GM18858 (cell line): ENCODE data around the gene PPP1R12A.
"Not testable (repeated sequence)": the region's sequence is repeated elsewhere in the genome, so short reads cannot be mapped to it uniquely, and the experiment has no call there.

Experiments
- ATAC-seq: cut with Tn5 transposase; IDR thresholded peaks from one replicate; pipeline ENCODE4 v1.9.1; 2021; ENCODE audit not compliant: unreplicated experiment

PPP1R12A gene

DNA sequence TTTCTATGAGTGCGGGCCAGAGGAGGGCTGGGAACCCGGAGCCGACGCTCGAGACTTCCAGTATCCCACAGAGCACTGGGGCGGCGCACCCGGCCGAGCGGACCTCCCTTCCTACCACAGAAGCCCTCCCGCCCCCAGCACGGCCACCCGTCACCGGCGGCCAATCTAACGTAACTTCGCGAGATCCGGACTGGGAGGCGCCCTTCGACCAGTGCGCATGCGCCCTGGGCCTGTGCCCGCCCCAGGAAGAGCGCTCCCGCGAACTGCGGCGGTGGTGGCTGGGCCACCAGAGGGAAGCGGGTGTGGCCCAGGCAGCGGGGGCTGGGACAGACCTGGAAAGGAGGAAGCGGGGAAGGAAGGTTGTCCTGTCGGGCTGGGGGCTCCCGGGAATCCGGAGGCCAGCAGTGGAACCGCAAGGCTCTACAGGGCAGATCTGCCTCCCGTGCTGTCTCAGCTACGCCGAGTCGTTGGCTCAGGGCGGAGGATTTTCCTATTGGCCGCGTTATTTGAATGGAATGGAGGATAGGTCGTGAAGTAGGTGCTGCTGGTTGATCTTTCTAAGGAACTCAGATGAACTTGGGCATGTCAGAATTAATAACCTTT lies at the start of gene PPP1R12A:
Gene PPP1R12A (minus strand): TSS at position 77 of the 603 bp plus-strand sequence. CDS start 166 bp downstream, outside the sequence.
- peak; percentile 81 for ATAC-seq

DNA sequence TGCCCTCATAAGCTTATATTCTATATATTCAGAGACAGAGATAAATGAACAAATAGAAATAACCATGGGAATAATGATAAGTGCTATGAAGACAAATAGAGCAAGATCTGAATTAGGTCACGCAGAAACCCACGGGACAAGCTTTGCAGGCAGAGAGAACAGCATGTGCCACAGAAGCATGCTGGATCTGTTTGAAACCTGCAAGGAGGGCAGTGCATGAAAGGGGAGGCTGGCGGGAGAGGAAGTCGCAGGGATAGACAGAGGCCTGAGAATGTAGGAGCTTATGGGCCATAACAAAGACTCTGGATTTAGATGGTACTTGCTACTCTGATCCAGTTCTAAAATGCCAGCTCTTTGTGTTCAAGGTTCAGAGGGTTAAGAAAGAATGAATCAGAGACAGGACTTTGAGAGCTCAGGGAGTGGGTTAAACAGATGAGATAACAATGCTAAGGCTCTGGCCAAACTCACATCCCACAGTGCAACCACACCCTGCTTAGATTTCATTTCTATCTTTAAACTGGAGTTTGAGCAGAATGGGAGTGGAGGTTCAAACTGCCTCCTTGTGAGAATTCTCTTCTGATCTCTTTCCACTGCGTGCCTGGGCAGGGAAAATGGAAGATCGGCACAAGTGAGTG lies 49.2 kb upstream of the PPP1R12A start:
- ATAC-seq: no peak

DNA sequence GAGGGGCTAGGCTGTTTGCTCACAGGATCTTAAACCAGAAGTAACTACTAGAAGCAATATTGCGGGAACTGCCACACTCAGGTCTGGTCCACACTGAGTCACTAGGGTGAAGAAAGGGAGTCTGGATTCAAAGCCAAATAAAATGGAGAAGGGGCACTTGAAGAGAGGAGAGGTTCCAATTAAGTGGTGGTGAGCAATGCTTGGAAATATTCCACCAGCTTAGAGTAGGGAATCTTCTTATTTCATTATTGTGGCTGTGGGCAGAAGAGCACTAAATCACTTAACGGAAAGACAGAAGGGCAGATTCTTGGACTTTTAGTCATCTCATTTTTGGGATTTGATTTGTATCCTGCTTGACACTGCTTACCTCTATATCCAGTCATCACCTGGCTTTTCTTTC lies 48.6 kb upstream of the PPP1R12A start:
- no peak for ATAC-seq

DNA sequence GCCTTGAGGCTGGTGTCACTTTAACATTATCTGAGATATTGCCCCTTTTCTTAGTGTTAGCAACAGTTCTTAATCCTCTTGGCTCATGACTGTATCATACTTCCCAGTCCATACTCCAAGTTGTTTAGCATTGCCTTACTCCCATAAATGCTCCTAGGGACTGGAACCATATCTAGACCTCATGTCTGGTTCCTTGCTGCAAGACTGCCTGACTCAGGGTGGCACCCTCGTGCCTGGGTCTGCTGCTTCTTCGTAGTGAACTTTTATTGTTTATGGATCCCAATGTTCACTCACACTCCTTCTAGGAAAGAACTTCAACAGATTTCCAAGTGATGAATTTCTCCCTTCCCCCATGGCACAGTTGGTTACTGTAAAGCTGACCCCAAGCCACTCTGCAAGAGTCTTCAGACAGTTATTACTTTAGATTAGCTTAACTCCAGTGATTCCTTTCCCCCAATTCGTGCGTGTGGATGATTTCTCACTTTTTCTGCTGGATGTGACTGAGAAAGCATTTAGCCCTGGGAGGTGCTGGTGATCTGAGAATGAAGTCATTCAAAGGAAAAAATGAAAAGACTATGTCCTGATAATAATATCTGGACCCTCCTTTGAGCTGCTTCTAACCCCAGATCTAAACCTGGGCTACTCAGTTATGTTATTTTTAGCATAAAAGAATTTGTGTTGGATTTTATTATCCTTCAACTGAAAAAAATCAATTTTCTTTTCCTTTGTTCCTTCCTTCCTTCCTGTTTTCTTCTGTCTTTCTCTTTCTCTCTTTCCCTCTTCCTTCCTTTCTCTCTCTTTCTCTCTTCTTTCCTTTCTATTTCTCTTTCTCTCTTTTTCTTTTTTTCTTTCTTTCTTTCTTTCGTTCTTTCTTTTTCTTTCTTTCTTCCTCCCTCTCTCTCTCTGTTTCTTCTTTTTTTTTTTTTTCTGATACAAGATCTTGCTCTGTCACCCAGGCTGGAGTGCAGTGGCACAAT lies 47.5 kb upstream of the PPP1R12A start:
- no peak for ATAC-seq

DNA sequence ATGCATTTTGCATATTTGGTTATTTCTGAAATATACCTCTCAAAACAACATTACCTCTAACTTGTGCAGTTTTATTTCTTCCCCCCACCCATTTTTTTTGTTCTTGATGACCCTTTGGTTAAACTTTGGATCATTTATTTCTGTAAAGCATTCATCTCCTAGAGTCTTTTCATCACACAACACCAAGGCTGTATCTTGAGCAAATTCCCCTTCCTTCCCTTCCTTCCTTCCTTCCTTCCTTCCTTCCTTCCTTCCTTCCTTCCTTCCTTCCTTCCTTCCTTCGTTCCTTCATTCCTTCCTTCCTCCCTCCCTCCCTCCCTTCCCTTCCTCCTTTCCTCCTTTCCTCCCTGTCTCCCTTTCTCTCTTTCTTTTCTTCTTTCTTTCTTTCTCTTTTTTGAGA lies 43.8 kb upstream of the PPP1R12A start:
- no peak for ATAC-seq

DNA sequence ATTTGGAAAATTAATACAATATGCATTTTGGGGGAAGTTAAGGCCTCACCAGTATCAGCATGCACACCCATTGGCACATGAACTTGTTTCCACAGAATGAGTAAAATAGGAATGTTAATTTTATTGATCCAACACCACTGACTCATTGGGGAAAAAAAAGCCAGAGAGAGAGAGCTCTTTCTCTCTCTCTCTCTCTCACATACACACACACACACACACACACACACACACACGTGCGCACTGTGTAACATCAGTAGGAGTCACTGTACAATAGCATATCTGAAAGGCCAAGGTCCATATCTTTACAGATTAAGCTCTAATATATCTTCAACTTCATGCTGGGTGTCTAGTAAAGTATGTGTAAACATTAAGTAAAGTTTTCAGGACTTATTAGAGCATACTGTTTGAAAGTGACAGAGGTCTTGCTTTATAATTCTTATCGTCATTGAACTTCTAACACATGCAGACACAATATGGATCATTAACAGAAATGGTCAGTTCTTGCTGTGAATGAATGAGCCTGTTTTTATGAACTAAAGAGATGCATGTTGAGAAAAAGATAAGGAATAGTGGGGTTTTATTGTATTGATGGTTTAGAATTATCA lies 43.1 kb upstream of the PPP1R12A start:
- not testable (repeated sequence) for ATAC-seq

DNA sequence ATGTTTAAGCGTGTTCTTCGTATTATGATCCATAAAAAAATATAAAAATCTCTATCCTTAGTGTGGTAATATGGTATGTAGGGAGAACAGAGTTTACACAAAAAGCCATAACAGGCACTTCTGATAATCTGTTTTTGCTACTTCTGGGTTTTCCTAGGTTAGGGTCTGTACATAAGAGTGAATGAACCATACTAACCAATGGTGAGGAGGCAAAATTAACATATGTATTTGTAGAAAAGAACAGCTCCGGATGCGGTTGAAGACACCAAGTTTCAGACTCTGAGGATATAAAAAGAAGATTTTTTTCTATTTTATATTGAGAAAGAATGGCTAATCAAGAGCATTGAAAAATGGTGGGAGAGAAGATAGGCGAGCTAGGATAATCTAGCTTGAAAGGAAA lies 40.2 kb upstream of the PPP1R12A start:
- ATAC-seq: no peak

DNA sequence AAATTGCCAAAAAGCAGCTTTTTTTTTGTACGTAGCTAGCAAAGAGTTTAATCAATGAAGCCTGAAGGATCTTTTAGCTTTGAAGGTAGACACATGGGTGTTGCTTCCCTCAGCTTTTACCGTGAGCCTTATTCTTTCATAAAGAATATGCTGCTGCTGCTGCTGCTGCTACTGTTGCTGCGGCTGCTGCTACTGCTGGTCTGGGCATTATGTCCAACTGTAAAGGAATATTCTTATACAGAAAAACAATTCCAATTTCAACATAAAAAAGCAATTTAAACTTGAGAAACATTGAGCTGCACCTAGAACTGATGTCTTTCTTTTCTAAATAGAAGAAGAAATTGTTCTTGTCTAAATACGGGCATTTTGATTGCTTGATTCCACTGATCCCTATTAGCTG lies 38.9 kb upstream of the PPP1R12A start:
- ATAC-seq: no peak

DNA sequence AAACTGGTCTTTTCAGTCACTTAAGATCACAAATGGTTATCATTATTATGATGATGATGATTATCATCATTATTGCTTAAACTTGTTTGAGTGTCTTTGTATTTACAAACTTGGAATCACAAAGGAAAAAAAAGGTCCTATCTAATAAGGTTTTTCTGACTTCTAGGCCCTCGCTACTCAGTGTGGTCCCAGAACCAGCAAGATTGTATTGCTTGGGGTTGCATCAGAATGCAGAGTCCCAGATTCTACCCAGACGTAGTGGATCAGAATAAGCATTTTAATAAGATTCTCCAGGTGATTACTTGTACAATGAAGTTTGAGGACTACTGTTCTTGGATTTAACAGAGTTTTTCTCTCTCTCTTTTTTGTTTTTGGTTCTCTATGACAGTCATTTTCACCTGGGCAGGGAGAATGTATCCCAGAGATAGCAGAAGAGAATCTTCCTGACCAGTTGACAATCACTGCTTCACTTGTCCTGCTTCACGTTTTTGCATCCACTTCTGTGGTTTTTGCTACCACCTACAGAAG lies 29.3 kb upstream of the PPP1R12A start:
- no peak for ATAC-seq

DNA sequence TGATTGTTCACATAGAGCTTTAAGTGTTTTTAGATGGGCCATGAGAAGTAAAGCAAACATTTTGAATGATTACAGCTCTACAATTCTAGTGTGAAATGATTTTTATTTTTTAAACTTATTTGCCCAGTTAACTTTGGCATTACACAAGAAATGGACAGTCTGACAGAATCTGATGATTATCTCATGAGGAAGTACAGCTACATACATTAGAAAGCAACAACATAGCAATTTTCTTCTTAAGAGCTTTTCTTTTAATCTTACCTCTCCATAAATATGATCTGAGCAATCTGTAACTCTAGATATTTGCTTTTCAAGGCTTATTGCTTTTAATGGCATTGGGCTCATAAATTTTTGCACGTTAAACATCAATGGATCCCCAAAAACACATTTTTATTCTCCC lies 26.5 kb upstream of the PPP1R12A start:
- ATAC-seq: no peak

DNA sequence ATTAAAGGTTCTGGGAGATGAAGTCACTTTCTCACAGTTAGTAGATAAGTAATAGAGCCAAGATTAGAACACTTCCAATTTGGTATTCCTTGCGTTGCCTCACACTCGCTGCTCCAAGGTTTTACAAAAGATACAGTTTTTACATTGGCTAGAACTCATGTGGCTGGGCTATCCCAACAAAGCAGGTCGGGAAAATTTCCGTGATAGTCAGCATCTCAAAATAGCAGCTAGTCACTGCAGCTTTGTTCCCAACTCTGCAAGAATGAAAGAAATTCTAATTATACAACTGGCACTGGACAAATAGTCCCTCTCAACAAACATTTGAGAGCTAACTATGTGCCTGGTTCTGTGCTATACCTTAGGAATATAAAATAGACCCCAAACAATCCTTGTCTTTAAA lies 24.6 kb upstream of the PPP1R12A start:
- no peak for ATAC-seq

DNA sequence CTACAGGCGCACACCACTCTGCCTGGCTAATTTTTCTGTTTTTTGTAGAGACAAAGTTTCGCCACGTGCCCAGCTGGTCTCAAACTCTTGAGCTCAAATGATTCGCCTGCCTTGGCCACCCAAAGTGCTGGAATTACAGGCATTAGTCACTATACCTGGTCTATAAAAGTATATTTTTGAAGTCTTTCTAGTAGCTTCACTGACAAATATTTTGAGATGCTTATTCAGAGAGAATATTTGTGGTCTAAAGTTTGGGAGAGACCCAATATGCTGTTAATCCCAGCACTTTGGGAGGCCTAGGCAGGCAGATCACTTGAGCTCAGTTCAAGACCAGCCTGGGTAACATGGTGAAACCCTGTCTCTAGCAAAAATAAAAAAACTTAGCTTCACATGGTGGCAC lies 22.0 kb upstream of the PPP1R12A start:
- no peak for ATAC-seq

DNA sequence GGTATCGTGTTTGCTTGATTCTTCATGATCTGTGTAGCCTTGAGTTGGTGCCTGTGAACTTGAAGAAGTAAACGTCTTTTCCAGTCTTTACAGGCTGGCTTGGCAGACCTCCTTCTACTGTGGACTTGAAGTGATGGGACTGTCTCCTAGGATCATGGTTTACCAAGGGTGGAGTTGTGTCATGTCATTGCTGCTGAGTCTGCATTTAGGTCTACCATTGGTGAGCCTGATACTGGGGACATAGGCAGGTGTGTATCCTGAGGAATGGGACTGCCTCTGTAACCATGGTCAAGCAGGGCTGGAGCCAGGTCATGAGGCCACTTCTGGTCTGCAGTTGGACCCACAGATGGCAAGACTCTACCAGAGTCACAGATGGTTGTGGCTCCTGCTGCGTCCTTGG lies 20.7 kb upstream of the PPP1R12A start:
- ATAC-seq: no peak

DNA sequence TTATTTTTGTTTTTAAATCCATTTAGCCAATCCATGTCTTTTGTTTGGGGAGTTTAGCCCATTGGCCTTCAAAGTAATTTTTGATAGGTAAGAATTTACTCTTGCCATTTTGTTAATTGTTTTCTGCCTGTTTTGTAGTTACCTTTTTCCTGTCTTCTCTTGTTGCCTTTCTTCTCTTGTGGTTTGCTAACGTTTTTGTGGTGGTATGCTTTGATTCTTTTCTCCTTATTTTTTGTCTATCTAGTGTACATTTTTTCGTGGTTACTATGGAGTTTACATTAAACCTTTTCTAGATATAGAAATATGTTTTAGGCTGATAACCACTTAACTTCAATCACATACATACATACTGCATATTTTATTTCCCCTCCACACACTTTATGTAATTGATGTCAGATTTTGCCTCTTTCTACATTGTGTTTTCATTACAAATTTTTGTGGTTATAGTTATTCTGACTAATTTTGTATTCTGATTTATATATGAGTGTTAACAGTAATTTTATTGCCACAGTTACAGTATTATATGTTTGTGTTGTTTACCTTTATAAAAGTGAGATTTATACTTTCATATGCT lies 19.2 kb upstream of the PPP1R12A start:
- ATAC-seq: no peak

DNA sequence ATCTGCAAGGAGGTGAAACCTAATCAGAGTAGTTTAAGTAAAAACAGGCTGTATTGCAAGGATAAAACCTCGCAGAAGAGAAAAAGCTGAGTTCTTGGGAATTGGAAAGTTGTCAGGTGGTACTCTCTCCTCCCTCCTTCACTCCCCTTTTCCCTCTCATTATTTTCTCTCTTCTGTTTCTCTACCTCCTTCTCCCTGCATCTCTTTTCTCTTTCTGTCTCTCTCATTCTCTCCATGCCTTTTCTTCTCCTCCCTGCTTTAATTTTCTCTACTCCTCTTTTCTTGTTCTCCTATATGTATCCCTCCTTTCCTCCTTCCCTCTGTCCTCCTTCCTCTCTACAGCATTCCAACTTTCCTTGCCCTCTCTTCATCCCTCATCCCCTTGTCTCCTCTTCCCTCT lies 14.2 kb upstream of the PPP1R12A start:
- ATAC-seq: no peak

DNA sequence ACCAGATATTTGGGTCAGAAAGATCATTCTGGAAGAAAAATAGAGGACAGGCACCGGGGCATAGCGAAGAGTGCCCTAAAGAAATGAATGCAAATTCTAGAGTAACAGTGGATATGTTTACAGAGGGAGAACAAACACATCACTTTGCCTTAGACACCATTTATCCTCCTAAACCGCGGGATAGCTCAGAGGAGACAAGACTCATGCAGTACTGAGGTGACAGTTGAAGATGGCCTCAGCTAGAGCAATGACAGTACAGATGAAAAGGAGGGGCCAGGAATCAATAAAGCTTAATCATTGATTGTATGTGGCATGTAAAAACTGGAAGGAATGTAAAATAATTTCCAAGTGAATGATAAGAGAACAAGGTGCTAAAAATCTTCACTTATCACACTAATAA lies 10.5 kb upstream of the PPP1R12A start:
- no peak for ATAC-seq

DNA sequence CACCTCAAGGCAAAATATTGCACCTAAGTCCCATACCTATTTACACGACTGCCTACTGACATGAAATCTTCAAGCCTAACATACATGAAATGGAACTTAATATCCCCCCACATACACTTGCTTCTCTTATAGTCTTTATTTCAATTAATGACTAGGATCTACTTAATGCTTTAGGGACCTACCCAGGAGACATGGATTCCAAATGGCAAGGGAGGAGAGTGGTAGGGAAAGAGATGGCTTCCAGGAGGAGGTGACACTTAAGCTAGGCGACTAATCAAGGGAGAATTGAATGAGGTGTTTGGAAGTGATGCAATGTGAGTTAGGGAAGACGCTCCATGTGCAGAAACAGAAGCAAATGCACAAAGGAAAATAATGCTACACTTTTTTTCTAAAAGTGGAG lies 9.7 kb upstream of the PPP1R12A start:
- no peak for ATAC-seq

DNA sequence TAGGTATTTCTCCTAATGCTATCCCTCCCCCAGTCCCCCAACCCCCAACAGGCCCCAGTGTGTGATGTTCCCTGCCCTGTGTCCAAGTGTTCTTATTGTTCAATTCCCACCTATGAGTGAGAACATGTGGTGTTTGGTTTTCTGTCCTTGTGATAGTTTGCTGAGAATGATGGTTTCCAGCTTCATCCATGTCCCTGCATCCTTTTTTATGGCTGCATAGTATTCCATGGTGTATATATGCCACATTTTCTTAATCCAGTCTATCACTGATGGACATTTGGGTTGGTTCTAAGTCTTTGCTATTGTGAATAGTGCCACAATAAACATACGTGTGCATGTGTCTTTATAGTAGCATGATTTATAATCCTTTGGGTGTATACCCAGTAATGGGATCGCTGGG lies 7.9 kb upstream of the PPP1R12A start:
- not testable (repeated sequence) for ATAC-seq

DNA sequence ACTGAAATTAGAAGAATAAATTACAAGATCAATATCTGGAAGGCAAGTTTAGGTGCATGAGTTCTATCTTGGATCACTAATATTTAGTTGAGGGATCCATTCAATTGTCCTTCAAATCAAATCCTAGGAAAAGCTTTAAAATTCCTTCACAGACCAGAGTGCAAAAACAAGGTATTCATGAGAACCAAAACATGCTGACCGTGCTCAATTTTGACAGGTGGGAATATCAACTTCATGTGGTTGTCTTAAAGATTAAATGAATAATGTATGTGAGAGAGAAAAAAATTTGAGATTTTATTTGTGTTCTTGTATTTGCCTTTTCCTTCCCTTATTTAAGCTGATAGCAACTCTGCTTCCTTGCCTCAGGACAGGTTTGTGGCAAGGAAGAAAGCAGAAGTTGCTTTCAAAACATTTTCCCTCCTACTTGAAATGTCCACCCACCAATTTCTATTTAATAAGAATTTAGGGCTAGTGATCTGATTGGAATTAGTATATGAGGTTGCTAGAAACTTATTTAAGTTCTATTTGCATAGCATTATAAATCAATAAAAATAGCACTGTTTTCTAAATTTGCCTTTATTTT lies 4.9 kb upstream of the PPP1R12A start:
- ATAC-seq: no peak

DNA sequence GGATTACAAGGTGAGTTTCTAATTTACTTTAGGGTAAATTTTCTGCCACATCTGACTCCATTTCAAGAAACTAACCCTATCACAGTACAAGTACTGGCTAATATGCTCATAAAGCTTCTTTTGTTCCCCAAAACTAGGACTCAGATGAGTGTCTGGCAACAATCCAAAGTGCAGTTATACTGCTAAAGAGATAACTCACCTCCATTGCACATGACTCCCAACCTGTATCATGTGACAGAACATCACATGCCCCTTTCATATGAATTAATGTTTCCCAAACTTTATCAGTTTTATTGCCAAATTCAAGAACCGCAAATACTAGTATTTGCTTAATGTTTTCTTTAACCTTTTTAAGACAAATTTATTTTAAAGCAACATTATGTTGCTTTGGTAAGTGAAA lies 3.9 kb upstream of the PPP1R12A start:
- ATAC-seq: no peak

DNA sequence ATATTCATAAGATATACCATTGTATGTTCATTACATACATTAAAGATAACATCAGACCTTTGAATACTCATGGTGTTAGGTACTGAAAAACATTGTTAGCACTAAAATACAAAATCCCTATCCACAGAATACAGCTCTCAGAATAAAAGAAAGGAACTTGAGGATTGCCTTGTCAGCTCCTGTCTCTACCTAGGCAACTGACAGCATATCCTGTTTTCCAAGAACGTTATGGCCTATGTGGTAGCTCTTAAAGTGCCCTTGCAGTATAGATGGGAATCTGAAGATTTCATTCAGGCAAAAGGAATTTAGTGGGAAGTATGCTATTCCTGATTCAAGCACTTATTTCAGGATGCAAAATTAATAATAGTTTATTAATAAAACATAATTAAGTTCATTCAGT lies 1.8 kb upstream of the PPP1R12A start:
- no peak for ATAC-seq
